HTR-8/SVneo (cell line): Measurements from ENCODE around the gene FSCN2.
"Not testable (repeated sequence)": the region's sequence is repeated elsewhere in the genome, so short reads cannot be mapped to it uniquely, and the experiment has no call there.

Experiments used
- DNase-seq: peaks from one replicate; pipeline ENCODE4 v3.0.0; 2011; ENCODE audit warnings: low spot score, mixed read lengths; ENCODE audit not compliant: insufficient read length
- FAIRE-seq: peaks from 2 replicates; lab custom pipeline; 2011; peaks lifted over from hg19 to GRCh38; lab: Jason Lieb, UNC

FSCN2 gene

DNA sequence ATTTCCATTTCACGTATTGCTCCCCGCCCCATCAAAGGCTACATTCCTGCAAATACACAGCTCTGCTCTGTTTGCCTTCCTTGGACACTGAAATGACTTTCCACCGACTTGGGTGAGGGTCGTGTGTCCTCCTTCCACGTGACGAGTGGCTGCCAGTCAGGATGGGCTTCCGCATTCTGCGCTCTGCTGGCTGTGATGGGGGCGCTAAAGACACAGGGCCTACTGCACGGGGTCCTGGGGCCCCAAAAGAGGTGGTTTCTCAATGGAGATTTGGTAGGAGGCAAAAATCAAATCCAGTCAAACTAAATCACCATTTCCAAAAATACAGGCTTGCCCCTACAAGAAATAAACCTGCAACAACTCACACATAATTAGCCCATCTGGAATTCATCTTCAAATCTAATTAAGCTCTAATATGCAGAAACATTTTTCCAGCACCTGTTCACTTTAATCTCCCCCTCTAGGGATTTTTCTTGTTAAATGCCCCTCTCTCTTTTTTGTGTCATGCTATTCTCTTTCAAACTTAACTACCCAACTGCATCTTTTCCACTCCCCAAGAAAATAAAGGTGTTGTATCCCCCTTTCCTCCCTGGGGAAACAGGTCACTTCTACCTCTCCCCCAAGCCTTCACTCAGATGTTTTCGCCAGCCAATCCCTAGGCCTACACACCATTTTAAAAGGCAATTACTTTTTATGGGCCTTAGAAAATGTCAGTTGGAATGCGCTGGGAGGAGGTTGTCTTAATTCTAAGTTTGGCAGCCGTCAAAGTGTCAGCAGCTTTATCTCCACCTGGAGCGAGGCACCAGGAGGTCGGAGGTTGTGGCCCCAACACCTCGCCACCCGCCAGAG is 45.8 kb downstream of the FSCN2 start:
- DNase-seq (no peak), FAIRE-seq (no peak)

DNA sequence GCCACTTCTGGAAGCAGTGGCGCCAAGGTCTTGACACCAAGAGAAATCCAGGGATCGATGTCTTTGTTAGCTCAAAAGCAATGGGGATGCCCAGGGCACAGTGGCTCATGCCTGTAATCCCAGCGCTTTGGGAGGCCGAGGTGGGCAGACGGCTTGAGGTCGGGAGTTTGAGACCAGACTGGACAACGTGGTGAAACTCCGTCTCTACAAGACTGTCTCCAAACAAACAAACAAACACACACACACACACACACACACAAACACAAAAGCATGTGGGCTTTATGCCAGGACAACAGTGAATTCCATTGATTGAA is 46.4 kb downstream of the FSCN2 start:
- DNase-seq (no peak), FAIRE-seq (no peak)

DNA sequence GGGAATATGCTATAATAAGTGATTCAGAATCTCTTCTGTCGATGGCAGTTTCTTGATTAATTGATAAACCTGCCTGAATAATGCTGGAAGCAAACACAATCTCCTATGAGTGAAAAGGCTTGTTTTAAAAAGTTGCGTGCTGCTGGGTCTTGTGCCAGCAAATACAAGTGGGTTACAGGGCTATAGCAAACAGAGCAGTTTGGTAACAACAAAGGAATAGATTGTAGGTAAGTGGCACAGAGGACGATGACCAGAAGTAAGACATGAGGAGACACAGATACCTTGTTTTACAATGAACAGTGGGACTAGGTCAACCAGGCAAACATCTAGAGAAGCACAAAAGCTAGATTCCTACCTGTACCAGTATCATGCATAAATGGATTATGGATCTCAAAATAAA is 47.7 kb downstream of the FSCN2 start:
- FAIRE-seq: no peak
- DNase-seq: no peak

DNA sequence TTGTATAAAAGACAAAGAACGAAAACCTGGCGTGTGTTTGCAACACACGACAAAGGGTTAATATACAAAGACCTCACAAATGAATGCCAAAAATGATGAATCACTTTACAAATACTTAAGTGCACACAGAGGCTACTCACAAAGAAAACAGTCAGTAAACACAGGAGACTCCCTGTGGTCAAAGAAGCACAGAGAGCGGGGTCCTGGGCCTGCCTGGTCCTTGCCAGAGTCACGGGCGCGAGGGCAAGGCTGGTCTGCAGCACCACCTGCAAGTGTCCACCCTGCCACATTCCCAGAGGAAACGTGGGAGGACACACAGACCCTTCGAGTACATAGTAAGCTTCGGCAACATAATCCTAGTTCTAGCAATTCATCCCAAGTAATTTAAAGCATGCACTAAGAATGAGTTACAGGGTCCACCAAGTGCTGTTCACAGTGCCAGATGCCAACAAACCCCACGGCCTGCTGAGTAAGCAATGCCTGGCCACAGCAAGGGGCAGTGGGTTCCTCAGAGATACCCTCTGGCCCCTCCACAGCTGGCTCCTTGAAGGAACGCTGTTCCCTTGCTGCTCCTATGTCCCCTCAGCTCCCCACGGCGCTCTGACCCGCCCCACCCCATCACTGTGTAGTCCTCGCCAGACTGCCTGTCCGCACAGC is 48.6 kb downstream of the FSCN2 start:
- FAIRE-seq (no peak), DNase-seq (peak; percentile 86)

DNA sequence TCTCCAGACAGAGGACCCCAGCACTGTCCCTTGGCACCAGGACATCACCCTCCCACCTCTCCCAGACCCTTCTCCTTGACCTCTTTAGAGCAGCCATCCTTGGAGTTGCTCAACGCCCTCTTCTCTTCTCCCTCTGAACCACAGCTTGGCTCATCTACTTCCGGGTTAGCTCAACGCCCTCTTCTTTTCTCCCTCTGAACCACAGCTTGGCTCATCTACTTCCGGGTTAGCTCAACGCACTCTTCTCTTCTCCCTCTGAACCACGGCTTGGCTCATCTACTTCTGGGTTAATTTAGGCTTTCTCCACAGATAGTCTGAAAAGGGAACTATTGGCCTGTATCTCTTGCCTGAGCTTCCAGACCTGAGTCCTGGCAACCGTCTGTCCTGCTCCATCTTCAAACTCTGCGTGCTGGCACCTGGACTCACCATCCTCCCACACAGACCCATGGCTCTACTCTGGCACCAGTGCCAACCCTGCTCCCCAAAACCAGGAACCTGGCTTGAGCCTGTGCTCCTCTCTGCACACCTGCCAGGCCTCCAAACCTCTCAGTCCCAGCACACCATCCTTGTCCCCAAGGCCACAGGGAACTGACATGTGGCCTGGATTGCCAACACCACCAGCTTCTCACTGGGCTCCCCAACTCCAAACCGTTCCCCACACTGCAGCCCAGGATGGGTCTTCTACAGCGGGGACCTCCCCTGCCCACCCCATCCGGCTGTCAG is 49.3 kb downstream of the FSCN2 start:
- FAIRE-seq: no peak
- DNase-seq: no peak

DNA sequence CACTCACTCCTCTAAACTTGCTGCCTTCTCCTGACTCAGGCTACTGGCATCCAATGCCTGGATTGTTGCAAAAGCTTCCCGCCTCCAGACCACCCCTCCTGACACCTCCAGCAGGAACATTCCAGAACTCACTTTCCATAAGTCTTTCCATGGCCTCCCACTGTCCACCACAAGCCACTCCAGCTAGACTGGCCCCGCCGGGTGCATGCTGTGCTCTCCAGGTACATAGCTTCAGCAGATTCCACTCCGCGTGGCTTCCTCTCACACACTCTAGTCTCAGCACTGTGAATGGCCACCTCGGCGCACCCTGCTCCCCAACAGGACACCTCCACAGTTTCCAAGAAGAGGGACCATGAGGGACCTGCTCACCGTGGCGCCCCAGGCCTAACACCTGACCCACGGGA is 49.9 kb downstream of the FSCN2 start:
- FAIRE-seq (no peak), DNase-seq (no peak)

DNA sequence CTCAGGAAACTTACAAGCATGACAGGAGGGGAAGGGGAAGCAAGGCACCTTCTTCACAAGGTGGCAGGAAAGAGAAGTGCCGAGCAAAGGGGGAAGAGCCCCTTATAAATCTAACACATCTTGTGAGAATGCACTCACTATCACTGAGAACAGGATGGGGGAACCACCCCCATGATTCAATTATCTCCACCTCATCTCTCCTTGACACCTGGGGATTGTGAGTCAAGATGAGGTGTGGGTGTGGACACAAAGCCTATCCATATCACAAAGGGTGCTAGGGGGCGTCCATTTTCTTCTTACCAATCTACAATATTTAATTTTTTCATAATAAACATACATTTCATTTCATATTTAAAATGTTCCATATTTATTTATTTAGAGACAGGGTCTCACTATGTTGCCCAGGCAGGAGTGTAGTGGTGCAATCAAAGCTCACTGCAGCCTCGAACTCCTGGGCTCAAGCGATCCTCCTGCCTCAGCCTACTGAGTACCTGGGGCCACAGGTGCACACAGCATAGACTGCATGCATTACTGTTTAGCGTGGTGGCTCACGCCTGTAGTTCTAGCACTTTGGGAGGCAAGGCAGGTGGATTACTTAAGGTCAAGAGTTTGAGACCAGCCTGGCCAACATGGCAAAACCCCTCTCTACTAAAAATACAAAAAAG is 50.5 kb downstream of the FSCN2 start:
- FAIRE-seq: no peak

DNA sequence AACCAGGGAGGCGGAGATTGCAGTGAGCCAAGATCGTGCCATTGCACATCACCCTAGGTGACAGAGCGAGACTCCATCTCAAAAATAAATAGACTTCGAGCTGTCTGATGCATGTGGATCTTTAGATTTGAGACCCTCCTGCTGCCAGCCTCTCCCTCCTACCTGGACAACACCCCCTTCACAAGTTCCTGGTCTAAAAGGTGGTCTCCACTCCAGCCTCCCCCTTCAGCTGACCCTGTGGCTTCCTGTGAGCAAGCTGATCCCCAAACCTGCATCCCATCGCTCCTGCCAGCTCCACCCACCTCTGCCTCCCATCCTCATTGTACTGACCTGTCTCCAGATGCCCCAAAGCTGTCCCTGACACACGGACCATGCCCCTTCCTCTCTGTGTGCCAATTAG is 51.1 kb downstream of the FSCN2 start:
- DNase-seq (no peak), FAIRE-seq (no peak)

More for the DNA sequence above, 50.5 kb downstream of the FSCN2 start:
- no peak for DNase-seq

DNA sequence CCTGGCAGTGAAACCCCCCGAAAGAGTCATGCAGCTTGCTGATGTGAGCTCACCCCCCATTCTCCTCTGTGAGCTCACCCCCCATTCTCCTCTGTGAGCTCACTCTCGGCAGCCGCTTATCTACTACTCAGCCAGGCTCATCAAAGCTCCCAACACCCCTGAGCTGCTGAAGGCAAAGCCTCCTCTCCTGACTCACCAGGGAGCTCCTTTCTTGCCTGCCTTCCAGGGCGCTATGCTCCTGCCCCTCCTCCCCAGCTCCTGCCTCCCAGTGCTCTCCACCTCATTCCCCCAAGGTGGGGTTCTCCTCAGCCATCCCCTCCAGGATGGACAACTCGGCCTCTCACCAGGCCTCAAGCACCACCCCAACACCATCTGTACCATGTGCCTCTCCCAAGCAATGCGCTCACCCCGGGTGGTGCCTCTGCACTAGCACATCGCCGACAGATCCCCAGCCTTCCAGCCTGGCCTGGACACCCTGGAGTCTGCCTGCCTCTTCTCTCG is 51.7 kb downstream of the FSCN2 start:
- DNase-seq (no peak), FAIRE-seq (no peak)

DNA sequence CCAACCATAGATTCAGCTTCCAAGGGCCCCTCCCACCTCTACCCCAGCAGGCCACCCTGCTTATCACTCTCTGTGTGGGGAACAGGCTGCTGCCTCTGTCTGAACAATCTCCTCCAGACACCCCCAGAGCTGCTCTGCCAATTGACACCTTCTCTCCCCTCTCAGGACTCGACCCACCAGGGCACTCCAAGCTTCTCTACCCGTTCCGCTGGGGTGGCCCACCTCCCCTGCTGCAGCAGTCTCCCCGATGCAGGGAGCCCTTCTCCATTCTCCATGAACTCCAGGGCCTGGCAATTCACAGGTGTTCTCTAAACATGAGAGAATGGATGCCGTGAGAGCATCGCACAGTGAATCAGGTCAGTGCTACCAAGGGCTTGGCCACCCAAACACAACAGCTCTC is 52.3 kb downstream of the FSCN2 start:
- no peak for DNase-seq
- no peak for FAIRE-seq

DNA sequence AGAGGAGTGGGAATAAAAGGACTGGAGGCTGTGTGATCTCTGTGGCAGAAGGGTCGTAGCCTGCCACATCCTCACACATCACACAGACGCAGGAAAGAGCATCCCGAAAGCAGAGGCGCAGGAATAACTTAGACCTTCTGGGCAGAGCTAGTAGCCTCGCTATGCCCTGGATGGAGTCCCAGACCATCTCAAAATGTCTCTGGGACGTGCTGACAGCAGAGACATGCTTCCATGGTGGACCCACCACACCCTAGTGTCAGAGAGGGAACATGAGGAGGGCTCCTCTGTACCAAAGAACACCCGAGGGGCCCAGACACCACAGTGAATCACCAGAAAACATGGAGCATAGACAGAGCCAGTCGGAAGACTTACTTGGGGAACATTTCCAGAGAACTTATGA is 53.6 kb downstream of the FSCN2 start:
- FAIRE-seq (no peak), DNase-seq (no peak)

DNA sequence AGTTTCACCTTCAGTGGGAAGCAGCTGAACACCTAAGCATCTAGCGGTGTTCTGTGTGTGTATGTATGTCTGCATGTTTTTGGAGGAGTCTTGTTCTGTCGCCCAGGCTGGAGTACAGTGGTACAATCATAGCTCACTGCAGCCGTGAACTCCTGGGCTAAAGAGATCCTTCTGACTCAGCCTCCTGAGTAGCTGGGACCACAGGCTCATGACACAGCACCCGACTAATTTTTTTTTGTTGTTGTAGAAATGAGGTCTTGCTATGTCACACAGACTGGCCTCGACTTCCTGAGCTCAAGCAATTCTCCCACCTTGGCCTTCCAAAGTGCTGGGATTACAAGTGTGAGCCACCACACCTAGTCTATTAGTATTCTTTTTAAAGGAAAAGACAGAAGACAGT is 54.2 kb downstream of the FSCN2 start:
- DNase-seq: no peak
- no peak for FAIRE-seq

DNA sequence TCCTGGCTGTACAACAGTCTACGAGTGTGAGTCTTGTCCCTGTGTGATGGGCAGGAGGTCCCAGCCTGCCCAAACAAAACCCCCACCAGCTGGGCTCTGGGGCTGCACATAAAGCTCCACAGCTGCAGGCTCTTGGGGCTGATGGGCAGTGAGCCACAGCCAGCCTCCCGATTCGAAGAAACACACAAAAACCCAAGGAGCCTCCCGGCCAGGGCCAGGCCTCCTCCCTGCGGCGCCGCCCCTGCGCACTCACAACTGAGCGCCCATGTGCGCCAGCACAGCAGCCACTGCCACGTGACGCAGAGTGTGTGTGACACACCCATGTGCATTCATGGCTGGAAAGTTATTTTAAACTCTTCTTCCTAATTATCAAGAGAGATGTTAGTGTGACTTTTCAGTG is 54.6 kb downstream of the FSCN2 start:
- DNase-seq (no peak), FAIRE-seq (no peak)

DNA sequence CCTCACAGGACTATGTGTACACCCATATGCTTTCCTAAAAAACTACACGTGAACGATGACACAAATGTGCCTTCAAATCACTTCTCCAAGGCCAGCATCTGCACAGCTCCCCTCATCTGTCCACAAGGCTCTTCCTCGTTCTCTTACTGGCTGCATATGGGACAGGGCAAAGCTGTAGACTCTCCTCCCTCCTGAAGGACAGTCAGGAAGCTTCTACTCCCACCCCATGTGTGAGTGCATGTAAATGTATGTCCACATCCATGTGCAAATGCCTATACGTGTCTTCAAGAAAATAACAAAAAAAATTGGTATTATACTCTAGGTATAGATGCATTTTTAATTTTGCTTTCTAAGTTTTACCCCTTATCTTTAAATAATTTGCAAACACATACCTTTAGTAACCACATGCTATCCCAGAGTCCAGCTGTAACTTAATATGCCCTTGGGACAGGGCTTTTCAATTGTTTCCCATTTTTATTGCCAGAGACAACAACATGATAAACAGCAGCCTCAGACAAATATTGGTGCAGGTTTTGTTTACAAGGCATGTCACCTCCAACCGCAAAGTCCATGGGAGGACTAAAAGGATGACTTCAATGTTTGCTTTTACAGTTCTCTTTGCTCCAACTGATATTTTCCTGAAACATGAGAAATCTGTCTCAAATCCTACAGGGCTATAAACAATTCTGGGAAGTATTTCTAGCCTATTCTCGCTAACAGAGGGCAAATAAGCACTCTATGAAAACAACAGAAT is 55.6 kb downstream of the FSCN2 start:
- DNase-seq: no peak
- no peak for FAIRE-seq

DNA sequence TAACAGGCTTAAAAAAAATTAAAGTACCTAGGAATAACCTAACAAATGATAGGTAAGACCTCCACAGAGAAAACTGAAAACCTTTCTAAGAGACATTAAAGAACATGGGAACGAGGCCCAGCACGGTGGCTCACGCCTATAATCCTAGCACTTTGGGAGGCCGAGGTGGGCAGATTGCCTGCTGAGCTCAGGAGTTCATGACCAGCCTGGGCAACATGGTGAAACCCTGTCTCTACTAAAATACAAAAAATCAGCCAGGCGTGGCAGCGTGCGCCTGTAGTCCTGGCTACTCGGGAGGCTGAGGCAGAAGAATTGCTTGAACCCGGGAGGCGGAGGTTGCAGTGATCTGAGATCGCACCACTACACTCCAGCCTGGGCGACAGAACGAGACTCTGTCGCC is 56.6 kb downstream of the FSCN2 start:
- FAIRE-seq, DNase-seq: not testable (repeated sequence)

DNA sequence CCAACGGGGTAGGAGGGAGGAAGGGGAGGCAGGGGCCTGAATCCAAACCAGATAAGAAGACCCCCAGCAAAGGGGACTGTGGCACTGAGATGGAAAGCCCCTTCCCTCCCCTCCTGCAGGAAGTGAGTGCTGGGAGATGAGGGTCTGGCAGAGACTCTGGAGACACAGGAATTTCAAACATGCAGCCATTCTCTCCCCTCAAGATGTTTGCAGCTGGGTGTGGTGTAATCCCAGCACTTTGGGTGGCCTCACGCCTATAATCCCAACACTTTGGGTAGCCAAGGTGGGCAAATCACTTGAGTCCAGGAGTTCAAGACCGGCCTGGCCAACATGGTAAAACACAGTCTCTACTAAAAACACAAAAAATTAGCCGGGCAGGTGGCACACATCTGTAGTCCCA is 57.9 kb downstream of the FSCN2 start:
- FAIRE-seq: no peak

More for the DNA sequence above, 57.9 kb downstream of the FSCN2 start:
- no peak for DNase-seq
